HFF-Myc (cell line): ENCODE measurements around the gene ANGEL1.

Experiments used
- DNase-seq: peaks from one replicate; pipeline ENCODE4 v3.0.0-alpha.2; 2011; ENCODE audit warnings: low read depth; ENCODE audit errors: extremely low read depth
- H3K4me3 ChIP-seq: replicated peaks from 2 replicates; pipeline ENCODE4 v1.5.1; 2011; ENCODE audit warnings: low read depth, mild to moderate bottlenecking, control low read depth, low read length
- TF ChIP-seq, protein P1 (sequence below): IDR thresholded peaks from 2 replicates; pipeline ENCODE4 v1.5.1; 2012; ENCODE audit warnings: mild to moderate bottlenecking, low read depth, low read length, control low read depth; ENCODE audit errors: missing control alignments

Gene ANGEL1, protein sequence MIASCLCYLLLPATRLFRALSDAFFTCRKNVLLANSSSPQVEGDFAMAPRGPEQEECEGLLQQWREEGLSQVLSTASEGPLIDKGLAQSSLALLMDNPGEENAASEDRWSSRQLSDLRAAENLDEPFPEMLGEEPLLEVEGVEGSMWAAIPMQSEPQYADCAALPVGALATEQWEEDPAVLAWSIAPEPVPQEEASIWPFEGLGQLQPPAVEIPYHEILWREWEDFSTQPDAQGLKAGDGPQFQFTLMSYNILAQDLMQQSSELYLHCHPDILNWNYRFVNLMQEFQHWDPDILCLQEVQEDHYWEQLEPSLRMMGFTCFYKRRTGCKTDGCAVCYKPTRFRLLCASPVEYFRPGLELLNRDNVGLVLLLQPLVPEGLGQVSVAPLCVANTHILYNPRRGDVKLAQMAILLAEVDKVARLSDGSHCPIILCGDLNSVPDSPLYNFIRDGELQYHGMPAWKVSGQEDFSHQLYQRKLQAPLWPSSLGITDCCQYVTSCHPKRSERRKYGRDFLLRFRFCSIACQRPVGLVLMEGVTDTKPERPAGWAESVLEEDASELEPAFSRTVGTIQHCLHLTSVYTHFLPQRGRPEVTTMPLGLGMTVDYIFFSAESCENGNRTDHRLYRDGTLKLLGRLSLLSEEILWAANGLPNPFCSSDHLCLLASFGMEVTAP

DNA sequence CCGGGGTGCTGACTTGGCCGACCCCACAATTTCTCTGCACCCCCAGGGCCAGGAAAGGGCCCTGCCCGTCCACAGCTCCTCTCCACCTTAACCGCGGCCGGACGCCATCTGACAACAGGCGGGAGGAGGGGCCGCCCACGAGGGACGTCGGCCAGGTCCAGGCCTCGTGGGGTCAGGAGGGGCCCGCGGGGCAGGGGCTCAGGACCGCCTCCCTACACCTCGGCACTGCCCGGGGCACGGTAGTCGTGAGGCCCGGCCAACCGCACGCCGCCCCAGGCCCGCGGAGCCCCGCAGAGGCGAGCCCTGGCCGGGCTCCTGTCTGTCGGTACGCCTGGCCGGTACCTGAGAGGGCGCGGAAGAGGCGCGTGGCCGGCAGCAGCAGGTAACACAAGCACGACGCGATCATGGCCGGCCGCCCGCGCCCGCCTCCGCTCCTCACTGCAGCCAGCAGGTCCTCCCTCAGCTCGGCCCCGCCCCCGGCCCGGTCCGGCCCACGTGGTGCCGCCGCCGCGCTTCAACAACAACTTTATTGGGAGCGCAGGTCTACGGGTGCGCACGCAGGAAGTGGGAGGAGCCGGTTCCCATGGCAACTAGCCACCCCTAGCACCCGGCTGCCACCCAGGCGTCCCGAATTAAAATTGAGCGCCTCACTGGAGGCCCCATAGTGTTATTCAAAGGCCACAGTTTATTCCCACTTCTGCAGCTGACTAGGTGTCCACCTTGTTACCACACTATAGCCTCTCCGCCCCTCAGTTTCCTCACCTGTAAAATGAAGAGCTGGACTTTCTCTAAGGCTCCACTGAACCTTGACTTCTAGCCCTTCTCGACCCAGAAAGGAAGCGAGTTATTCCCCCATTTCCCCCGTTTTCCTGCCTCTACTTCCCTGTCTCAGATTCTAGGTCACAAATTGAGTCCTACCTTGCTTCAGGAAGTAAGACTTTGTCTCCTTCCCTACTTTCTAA is at the start of gene ANGEL1:
Gene ANGEL1 (minus strand): TSS at position 461 of the 962 bp plus-strand sequence. CDS start 55 bp downstream, at position 406.
- TF ChIP-seq, protein P1, sequence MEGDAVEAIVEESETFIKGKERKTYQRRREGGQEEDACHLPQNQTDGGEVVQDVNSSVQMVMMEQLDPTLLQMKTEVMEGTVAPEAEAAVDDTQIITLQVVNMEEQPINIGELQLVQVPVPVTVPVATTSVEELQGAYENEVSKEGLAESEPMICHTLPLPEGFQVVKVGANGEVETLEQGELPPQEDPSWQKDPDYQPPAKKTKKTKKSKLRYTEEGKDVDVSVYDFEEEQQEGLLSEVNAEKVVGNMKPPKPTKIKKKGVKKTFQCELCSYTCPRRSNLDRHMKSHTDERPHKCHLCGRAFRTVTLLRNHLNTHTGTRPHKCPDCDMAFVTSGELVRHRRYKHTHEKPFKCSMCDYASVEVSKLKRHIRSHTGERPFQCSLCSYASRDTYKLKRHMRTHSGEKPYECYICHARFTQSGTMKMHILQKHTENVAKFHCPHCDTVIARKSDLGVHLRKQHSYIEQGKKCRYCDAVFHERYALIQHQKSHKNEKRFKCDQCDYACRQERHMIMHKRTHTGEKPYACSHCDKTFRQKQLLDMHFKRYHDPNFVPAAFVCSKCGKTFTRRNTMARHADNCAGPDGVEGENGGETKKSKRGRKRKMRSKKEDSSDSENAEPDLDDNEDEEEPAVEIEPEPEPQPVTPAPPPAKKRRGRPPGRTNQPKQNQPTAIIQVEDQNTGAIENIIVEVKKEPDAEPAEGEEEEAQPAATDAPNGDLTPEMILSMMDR, result no peak
- DNase-seq, result peak; percentile 82
- peak within 1 kb of the TSS; percentile 84 for H3K4me3 ChIP-seq

DNA sequence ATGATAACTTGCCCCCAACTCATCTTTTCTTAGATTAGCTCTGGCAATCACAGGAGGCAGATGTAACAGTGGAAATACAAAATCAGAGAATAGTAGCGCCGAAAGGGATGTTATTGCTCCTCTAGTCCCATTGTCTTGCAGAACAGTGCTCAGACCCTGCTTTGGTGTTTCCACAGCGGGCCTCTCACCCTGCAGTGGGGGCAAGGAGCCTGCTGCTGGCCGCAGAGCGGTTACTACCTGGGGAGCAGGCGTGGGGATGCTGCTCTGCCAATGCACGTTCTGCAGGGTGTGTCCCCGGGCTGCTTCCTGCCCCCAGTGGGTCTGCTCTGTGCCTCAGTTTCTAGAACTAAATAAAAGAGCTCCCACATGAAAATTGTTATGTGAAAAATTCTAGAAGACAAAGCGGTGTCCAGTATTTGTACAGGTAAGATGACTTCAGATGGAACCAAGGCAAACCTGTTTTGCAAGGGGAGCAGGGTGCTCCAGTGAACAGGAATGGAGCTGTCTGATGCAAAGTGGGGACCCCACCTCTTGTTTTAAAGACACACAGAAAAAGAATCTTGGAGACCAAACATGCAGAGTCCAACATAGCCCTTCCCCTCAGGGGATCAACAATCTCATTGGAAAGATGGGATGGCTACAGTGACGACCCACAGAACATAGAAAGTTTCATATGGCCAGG is 49.0 kb upstream of the ANGEL1 start:
- TF ChIP-seq, protein P1, result no peak
- no peak overlapping the region for H3K4me3 ChIP-seq
- no peak for DNase-seq

DNA sequence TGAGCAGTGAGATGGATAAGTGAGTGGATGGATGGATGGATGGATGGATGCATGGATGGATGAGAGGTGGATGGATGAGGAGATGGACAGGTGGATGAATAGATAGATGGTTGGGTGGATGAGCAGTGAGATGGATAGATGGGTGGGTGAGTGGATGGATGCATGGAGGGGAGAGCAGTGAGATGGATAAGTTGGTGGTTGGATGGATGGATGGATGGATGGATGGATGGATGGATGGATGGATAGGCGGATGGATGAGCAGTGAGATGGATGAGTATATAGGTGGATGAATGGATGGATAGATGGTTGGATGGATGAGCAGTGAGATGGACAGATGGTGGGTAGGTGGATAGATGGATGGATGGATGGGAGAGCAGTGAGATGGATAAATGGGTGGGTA is 44.1 kb upstream of the ANGEL1 start:
- TF ChIP-seq, protein P1, result no peak

DNA sequence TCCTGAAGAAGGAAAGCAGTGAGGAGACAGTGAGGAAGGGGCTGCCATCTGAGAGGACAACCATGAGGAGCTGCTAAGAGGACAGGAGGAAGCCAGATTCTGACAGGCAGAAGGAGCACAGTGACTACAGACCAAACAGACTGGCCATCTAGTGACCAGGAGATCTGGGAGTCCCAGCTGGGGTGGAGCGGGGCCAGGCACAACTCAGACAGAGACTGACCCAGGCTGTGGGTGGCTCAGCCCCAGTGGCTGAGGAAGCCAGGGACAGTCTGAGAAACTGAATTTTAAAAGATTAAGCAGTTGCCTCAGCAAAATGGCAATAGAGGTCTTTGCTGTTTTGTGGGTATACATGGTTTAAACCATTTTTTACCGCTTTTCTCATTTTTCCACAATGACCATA is 42.4 kb upstream of the ANGEL1 start:
- no peak overlapping the region for H3K4me3 ChIP-seq
- no peak for DNase-seq
- TF ChIP-seq, protein P1, result no peak

More for the DNA sequence above, 44.1 kb upstream of the ANGEL1 start:
- DNase-seq, result no peak
- H3K4me3 ChIP-seq, result no peak overlapping the region

DNA sequence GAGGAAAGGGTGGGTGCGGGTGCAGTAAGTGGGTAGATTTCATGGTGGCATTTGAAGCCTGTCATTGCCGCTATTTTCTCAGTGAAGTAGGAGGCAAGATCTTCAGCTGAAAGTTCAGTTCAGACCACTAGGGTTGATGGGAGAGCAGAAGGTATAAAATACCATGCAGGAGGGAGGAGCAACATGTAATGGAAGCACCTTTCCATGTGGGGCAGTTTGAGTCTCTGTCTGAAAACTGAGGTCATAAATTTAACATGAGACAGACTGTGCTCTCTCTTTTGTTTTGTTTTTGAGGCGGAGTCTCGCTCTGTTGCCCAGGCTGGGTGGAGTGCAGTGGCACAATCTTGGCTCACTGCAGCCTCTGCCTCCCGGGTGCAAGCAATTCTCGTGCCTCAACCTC is 36.2 kb upstream of the ANGEL1 start:
- no peak overlapping the region for H3K4me3 ChIP-seq
- DNase-seq, result no peak
- TF ChIP-seq, protein P1, result no peak
